Bronchial epithelial cell (primary cell): Measurements from ENCODE around the gene ZWILCH. TPM values are rescaled to one million over a fixed set of nuclear protein-coding genes. Genes with fewer than 3 reads are reported as not detected.
"Not testable (repeated sequence)": the region's sequence is repeated elsewhere in the genome, so short reads cannot be mapped to it uniquely, and the experiment has no call there.

ENCODE experiments used
- DNase-seq: peaks from one replicate; pipeline ENCODE4 v3.0.0-alpha.2; 2010; ENCODE audit warnings: low read depth
- FAIRE-seq: peaks from 2 replicates; lab custom pipeline; 2011; peaks lifted over from hg19 to GRCh38; lab: Jason Lieb, UNC
- H3K27me3 ChIP-seq: 2 replicates; pipeline ENCODE4 v1.5.1; 2011; ENCODE audit warnings: low read length; ENCODE audit not compliant: control insufficient read depth, insufficient read depth
- H3K36me3 ChIP-seq: 2 replicates; pipeline ENCODE4 v1.5.1; 2011; ENCODE audit warnings: low read length; ENCODE audit not compliant: control insufficient read depth, insufficient read depth
- H3K4me3 ChIP-seq: 2 replicates; pipeline ENCODE4 v1.5.1; 2011; ENCODE audit warnings: mild to moderate bottlenecking, low read depth, low read length, control low read depth
- CTCF ChIP-seq: IDR thresholded peaks from 2 replicates; pipeline ENCODE4 v1.5.1; 2011; ENCODE audit warnings: mild to moderate bottlenecking, moderate library complexity, low read length, control low read depth, inconsistent platforms; ENCODE audit not compliant: insufficient read depth, severe bottlenecking
- total RNA-seq: library from RNA; depleted of rRNA; stranded (reverse); fragments of >200 nt; gene quantifications from 2 replicates; pipeline ENCODE4 v1.2.1, GENCODE V29; 2014

The ZWILCH gene
- total RNA-seq, 1 donor from 2014 or later, result 6.1 TPM

DNA sequence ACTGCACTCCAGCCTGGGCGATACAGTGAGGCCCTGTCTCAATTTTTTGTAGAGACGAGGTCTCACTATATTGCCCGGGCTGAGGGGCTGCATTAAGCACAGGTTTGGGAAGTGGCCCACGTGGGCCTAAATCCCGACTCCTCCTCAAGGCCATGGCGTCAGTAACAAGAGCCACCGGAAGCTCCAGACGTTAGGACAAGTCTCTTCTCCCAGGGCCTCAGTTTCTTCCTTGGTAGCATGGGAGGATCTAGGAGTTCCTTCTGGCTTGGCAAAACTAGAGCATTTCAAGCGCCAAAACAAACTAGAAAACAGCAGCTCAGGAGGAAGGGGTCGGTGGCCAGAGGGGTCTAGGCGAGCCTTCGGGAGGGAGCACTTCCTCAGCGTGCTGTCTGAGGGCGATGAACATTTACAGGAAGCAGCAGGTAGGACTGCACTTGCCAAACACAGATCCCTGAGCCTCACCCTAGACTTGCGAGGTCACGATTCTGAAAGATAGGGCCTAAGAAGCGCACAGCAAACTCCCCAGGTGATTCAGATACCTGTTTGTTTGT, 8.1 kb upstream of the ZWILCH start:
- FAIRE-seq, result no peak
- peak overlapping the region; percentile 75 for H3K4me3 ChIP-seq
- no peak for TF ChIP-seq CTCF
- peaks cover 11% of the 10 kb centered on the region for H3K36me3 ChIP-seq
- DNase-seq, result peak; percentile 26
- no peaks in the 10 kb centered on the region for H3K27me3 ChIP-seq

GRCh38 chr15:66497502-66498455, 7.3 kb upstream of the ZWILCH start, which contains the start of gene SNAPC5:
Gene SNAPC5 (minus strand): TSS chr15:66497762. CDS start chr15:66497731, 31 bp downstream.
- no peaks in the 10 kb centered on the region for H3K27me3 ChIP-seq
- FAIRE-seq (no peak), DNase-seq (peak; percentile 88)
- H3K36me3 ChIP-seq, result peaks cover 14% of the 10 kb centered on the region
- TF ChIP-seq CTCF, result peak; percentile 91
- peak within 1 kb of the TSS; percentile 75 for H3K4me3 ChIP-seq

- peaks cover 15% of the 10 kb centered on the region for H3K36me3 ChIP-seq
- TF ChIP-seq CTCF, result peak; percentile 17
- FAIRE-seq, result no peak
- peak; percentile 34 for DNase-seq
- H3K4me3 ChIP-seq, result no peak overlapping the region
- H3K27me3 ChIP-seq, result no peaks in the 10 kb centered on the region
These were observed 6.4 kb upstream of the ZWILCH start for GRCh38 chr15:66498501-66499386.

DNA sequence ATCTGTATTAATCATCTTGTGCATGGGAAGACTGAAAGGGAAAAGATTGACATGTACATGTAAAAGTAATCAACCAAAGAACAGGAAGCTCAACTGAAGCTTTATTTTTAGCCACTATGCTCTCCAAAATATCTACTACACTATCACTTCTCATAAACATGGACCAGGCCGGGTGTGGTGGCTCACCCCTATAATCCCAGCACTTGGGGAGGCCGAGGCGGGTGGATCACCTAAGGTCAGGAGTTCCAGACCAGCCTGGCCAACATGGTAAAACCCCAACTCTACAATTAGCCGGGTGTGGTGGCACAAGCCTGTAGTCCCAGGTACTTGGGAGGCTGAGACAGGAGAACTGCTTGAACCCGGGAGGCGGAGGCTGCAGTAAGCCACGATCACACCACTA, 4.8 kb upstream of the ZWILCH start:
- FAIRE-seq, DNase-seq, H3K4me3 ChIP-seq, H3K27me3 ChIP-seq: not testable (repeated sequence)
- H3K36me3 ChIP-seq, result peaks cover 13% of the 10 kb centered on the region

GRCh38 chr15:66502491-66502890, 2.6 kb upstream of the ZWILCH start:
- no peak for DNase-seq
- no peak for FAIRE-seq
- no peak overlapping the region for H3K4me3 ChIP-seq
- TF ChIP-seq CTCF, result no peak
- no peaks in the 10 kb centered on the region for H3K27me3 ChIP-seq
- peaks cover 11% of the 10 kb centered on the region for H3K36me3 ChIP-seq

DNA sequence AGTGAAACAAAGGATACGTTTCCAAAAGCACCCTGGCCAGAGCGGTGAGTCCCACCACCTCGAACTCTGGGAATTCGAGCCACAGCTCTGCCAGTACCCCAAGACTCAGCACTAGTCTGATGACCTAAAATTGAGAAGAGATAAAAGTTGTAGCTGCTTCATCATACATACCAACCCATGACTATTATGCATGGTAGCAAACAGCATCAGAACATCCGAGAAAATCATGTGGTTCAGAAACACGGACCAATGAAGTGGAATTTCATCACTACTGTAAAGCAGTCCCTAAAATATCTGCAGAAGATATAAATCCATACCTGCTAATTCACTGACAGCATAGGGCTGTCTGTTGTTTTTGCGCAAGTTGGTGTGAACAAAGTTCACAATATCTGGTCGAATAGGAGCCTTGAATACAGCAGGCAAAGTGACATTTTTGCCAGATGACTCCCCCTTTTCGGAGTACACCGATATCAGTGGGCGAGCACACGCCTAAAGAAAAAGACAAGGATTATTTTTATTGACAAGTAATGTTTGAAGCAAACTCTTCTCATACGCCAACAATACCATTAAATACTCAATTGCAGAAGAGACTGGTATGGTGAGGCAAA, 2.0 kb upstream of the ZWILCH start:
- not testable (repeated sequence) for DNase-seq, H3K27me3 ChIP-seq, FAIRE-seq
- H3K36me3 ChIP-seq, result peaks cover 11% of the 10 kb centered on the region
- H3K4me3 ChIP-seq, result peak overlapping the region; percentile 100
